Omental fat pad (tissue), 4 donors: ENCODE results near the gene FOXK1. TPM values are rescaled to one million over a fixed set of nuclear protein-coding genes. Genes with fewer than 3 reads are reported as not detected.

ENCODE experiments used
- ATAC-seq: fragments of 150-250 bp; one replicate; pipeline ENCODE4 v1.9.1; 2016; ENCODE audit warnings: mild to moderate bottlenecking, moderate library complexity; ENCODE audit not compliant: low FRiP score
- DNase-seq: peaks from one replicate; pipeline ENCODE4 v3.0.0-alpha.2; 2019; ENCODE audit warnings: low spot score
- total RNA-seq, 4 donors: library from RNA; depleted of rRNA; stranded (reverse); fragments of >200 nt; gene quantifications; one replicate each; pipeline ENCODE4 v1.1.0, GENCODE V29; 2016
- TF ChIP-seq, protein P1 (sequence below), 3 donors: fragments of 450-650 bp; IDR thresholded peaks; one replicate each; pipeline ENCODE4 v1.5.1; 2016 to 2017; ENCODE audit warnings: antibody characterized with exemption in 3 of 3, mild to moderate bottlenecking in 3 of 3, moderate library complexity in 2 of 3

Gene FOXK1
- total RNA-seq, 4 donors from 2014 or later = 10.8 to 35.0 (median 20.4) TPM

DNA sequence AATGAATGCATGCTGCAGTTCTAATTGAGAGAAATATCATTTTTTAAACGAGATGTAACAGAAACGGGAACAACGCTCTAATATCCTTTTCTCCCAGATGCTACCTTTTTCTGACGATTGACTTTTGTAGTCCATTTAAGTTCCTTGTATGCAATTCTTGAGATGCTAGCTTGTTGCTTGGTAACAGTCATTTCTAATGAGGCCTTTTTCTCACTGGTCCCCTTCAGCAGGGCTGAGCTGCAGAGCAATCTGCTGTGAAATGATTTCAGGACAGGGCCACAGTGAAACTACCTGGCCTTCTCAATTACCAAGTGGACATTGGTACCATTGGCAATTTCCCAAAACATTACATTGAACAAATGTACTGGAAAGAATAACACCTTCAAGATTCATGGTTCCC, 26.2 kb upstream of the FOXK1 start:
- DNase-seq (no peak), ATAC-seq (no peak)
- TF ChIP-seq, protein P1, sequence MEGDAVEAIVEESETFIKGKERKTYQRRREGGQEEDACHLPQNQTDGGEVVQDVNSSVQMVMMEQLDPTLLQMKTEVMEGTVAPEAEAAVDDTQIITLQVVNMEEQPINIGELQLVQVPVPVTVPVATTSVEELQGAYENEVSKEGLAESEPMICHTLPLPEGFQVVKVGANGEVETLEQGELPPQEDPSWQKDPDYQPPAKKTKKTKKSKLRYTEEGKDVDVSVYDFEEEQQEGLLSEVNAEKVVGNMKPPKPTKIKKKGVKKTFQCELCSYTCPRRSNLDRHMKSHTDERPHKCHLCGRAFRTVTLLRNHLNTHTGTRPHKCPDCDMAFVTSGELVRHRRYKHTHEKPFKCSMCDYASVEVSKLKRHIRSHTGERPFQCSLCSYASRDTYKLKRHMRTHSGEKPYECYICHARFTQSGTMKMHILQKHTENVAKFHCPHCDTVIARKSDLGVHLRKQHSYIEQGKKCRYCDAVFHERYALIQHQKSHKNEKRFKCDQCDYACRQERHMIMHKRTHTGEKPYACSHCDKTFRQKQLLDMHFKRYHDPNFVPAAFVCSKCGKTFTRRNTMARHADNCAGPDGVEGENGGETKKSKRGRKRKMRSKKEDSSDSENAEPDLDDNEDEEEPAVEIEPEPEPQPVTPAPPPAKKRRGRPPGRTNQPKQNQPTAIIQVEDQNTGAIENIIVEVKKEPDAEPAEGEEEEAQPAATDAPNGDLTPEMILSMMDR (IDR thresholded peaks at IDR 0.05) = no peak

DNA sequence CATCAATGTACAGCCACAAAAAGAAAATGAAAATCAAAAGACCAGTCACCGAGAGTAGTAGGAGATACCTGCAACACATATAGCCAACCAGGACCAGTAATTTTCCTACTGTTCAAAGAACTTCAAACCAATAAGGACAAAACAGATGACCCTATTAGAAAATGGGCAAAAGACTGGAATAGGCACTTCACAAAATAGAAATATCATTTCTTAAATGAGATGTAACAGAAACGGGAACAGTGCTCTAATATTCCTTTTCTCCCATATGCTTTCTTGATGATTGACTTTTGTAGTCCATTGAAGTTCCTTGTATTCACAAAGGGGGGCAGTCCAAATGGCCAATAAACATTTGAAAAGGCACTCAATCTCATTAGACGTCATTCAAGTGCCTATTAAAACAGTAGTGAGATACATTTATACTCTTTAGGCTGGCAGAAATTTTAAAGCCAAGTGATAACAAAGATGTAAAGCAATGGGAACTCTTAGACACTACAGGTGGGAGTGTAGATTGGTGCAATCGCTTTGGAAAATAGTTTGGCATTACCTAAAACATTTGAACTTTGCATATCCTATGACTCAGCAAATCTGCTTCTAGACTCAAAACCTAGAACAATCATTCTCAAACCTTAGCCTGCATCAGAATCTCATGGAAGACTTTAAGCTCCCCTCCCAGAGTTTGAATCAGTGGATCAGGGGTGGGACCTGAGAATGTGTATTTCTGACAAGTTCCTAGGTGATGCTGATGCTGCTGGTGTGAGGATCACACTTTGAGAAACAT, 24.3 kb upstream of the FOXK1 start:
- no peak for DNase-seq
- ATAC-seq = no peak
- TF ChIP-seq, protein P1 (IDR thresholded peaks at IDR 0.05) = no peak

DNA sequence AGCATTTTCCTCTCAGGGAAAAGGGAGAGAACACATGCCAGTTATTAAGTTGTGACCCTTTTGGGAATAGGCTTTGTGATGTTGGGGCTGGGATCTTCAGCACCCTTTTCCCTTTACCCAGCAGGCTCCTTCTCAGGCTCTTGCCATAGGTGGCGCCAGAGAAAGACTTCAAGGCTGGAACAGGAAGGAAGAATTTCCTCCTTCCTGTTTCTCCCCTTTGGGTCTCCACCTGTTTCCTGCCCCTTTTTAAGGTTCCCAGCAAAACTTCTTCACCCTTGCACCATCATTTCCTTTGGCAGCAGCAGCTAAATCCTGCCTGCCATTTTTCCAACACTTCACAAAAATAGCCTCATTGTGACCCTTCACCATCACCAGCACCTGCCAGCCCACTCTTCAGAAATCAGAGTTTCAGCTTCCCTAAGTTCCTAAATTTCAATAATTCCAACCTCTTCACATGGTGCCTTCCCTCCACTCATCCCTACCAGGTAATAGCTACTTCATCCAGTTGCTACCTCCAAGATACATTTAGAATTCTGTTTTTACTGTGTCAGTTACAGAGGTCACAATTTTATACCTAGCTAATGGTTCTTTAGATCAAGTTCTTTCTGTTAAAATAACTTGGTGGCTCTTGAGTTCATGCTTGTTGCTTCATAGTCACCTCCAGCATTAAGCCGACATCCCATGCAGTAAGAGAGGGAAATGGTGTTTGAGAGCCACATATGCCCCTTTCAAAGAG, 22.4 kb upstream of the FOXK1 start:
- TF ChIP-seq, protein P1 (IDR thresholded peaks at IDR 0.05) = no peak
- DNase-seq (no peak), ATAC-seq (no peak)

- DNase-seq (no peak), ATAC-seq (no peak)
- TF ChIP-seq, protein P1 (IDR thresholded peaks at IDR 0.05) = no peak
Measured at GRCh38 chr7:4661871-4662270, 20.2 kb upstream of the FOXK1 start.

GRCh38 chr7:4663239-4664018, 18.7 kb upstream of the FOXK1 start:
- DNase-seq (no peak), ATAC-seq (no peak)
- TF ChIP-seq, protein P1 (IDR thresholded peaks at IDR 0.05) = no peak

DNA sequence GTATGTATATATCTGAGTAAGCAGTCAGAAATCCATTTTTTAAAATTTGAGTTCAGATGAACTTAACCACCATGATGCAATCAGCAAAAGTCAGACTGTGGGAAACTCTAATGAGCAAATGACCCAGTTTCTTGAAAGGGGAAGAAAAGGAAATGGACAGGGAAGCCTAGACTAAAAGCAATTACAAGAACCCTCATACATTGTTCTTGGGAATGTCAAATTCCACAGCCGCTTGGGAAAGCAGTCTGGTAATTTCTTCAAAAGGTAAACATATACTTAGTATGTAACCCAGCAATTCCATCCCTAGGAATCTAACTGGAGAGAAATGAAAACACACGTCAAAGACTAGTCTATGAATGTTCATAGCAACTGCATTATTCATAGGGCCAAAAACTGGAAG, 16.4 kb upstream of the FOXK1 start:
- ATAC-seq = peak; percentile 60
- TF ChIP-seq, protein P1 (IDR thresholded peaks at IDR 0.05) = no peak
- DNase-seq = no peak
